Fibroblast of mammary gland (primary cell): Measurements from ENCODE around the gene TXLNA.

Source experiments
- DNase-seq: peaks from one replicate; pipeline ENCODE4 v3.0.0-alpha.2; 2010; ENCODE audit warnings: low read depth
- H3K4me3 ChIP-seq: 2 replicates; pipeline ENCODE4 v1.5.1; 2011; ENCODE audit warnings: low read depth, mild to moderate bottlenecking, low read length, moderate library complexity; ENCODE audit not compliant: control insufficient read depth
- TF ChIP-seq, protein P1 (sequence below): conservative IDR thresholded peaks from 2 replicates; pipeline ENCODE4 v1.5.1; 2011; ENCODE audit warnings: low read depth, low read length, inconsistent platforms; ENCODE audit not compliant: control insufficient read depth, insufficient read depth

The TXLNA gene

DNA sequence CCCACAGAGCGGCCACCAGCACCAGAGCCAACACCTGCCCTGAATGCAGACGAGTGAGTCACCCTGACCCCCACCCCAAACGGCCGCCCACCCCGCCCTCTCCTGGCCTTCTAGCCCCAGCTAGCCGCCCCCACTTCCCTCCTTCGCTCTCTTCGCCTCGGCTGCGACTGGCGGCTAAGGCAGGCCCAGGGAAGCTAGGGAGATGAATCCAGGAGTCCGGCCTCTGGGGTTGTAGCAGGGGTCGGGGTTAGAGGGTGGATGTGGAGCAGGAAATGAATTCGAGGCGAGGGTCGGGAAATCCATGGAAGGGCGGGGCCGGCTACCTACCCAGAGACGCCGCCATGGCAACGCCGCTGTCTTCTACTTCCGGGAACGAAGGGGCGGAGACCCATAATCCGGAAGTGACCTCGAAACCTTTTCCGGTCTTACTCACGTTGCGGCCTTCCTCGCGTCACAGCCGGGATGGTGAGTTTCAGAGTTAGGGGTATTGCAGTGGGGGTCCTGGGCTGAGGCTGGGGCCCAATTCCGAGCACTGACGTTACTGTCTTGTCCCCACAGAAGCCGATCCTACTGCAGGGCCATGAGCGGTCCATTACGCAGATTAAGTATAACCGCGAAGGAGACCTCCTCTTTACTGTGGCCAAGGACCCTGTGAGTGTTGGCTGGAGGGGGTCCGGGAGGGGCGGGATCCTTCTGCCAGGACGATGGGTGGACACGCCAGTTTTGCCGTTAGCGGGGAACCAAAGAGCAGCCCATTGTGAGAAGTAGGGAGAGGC is 42.7 kb downstream of the TXLNA start, which contains the start of the genes EIF3I and TMEM234:
EIF3I (plus strand) TSS at position 428 of the 776 bp plus-strand sequence; CDS start at position 463, 35 bp downstream.
TMEM234 (minus strand) TSS at position 374 of the 776 bp plus-strand sequence; CDS start at position 343, 31 bp downstream.
- peak; percentile 88 for DNase-seq
- TF ChIP-seq, protein P1, sequence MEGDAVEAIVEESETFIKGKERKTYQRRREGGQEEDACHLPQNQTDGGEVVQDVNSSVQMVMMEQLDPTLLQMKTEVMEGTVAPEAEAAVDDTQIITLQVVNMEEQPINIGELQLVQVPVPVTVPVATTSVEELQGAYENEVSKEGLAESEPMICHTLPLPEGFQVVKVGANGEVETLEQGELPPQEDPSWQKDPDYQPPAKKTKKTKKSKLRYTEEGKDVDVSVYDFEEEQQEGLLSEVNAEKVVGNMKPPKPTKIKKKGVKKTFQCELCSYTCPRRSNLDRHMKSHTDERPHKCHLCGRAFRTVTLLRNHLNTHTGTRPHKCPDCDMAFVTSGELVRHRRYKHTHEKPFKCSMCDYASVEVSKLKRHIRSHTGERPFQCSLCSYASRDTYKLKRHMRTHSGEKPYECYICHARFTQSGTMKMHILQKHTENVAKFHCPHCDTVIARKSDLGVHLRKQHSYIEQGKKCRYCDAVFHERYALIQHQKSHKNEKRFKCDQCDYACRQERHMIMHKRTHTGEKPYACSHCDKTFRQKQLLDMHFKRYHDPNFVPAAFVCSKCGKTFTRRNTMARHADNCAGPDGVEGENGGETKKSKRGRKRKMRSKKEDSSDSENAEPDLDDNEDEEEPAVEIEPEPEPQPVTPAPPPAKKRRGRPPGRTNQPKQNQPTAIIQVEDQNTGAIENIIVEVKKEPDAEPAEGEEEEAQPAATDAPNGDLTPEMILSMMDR, result no peak
- peak within 1 kb of the TSS; percentile 98 for H3K4me3 ChIP-seq

DNA sequence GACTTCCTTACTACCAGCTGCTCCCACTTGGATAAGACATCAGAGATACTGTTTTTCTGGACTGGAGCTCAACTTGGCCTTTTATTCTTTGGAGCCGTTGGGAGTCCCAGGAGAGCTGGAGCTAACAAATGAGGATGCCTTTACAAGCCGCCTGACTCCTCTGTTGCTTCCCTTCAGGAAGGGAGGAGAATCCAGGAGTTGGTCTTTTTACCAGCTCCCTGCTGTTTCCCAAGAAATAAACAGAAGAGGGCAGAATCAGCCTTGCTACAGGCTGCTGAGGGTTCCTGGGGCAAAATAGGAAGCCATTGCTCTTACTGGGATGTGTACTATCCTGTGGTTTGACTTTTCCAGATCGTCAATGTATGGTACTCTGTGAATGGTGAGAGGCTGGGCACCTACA is 44.2 kb downstream of the TXLNA start:
- peak overlapping the region; percentile 7 for H3K4me3 ChIP-seq
- TF ChIP-seq, protein P1, result peak; percentile 34
- peak; percentile 51 for DNase-seq

DNA sequence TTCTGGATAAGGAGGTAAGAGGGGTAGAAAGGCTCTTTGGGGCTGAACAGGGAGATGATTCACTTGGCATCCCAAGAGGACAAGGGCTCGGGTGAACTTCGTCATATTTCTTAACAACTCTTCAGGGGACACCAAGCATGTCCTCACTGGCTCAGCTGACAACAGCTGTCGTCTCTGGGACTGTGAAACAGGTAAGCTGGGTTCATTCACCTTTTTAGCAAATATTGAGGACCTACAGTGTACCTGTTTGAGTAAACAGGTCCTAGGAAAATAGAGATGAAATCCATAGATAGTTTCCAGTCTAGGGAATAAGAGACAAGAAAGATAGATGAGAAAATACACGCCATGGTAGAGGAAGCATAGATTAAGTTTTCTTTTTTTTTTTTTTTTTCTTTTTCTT is 44.8 kb downstream of the TXLNA start:
- TF ChIP-seq, protein P1, result no peak
- H3K4me3 ChIP-seq, result no peak overlapping the region
- DNase-seq, result no peak

DNA sequence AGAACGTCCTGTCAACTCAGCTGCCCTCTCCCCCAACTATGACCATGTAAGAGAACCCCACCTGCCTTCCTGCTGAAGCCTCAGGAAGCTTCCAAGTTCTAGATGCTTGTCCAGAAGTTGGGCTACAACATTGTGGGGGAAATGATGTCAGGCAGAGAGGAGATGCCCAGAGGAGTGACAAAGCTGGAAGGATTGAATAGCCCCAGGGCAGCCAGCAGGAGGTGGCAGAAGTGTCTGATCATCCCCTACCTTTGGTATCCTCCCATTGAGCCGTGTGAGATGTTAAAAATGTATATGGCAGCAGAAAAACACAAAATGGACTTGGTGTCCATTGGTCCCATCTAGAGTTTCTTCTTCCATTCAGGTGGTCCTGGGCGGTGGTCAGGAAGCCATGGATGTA is 49.3 kb downstream of the TXLNA start:
- DNase-seq, result no peak
- TF ChIP-seq, protein P1, result no peak
- H3K4me3 ChIP-seq, result no peak overlapping the region

DNA sequence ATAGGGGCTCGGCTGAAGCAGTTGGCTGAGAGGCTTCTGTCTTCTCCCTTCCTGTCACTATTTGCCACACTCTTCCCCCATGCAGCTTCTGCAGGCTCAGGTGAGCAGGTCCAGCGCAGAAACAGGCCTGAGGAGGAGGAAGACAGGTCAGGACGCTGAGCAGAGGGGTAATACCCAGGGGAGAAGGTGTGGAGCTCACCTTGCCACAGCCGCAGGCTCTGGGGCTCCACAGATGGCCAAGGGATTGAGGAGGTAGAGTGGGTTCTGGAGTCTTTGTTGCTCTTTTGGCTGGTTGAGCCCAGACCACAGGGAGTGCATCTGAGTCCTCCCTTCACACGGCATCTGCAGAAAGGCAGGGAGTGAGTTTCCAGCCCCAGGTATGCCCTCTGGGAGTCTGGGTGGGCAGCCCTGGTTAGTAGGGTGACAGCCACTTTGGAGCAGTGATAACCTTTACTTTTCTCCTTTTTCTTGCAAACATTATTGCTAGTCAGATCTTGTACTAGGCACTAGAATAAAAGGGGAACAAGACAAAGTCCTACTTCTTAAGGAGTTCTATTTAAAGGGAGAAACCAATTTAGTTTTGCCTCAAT is 52.5 kb downstream of the TXLNA start:
- no peak for DNase-seq
- TF ChIP-seq, protein P1, result no peak
- H3K4me3 ChIP-seq, result no peak overlapping the region

DNA sequence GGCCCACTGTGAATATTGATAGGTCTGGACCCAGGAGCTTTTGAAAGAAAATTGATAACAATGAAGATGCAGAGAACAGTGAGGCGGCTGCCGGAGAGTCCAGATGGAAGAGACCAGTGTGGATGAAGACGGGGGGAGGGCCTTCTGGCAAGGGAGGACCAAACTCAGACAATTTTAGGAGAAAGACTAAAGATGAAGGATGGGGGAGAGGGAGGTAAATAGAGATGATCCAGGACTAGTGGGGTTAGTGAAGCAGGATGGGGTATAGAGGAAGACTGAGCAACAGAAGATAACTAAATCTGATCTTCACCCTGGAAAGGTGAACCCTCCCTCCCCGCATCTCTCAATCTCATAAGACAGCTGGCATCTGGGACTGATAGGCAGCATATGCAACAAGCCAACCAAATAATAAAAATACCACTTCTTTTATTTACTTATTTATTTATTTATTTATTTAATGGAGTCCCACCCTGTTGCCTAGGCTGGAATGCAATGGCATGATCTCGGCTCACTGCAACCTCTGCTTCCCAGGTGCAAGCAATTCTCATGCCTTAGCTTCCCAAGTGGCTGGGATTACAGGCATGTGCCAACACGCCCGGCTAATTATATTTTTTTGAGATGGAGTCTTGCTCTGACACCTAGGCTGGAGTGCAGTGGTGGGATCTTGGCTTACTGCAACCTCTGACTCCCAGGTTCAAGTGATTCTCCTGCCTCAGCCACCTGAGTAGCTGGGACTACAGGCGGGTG is 53.3 kb downstream of the TXLNA start:
- TF ChIP-seq, protein P1, result no peak
- DNase-seq, result no peak
- no peak overlapping the region for H3K4me3 ChIP-seq
